Measurements from ENCODE around the gene SP100.
A peak's percentile ranks its signal among the peaks of the same experiment; 100 is the strongest.
"Not testable (repeated sequence)": the region's sequence is repeated elsewhere in the genome, so short reads cannot be mapped to it uniquely, and the experiment has no call there.

Gene SP100

DNA sequence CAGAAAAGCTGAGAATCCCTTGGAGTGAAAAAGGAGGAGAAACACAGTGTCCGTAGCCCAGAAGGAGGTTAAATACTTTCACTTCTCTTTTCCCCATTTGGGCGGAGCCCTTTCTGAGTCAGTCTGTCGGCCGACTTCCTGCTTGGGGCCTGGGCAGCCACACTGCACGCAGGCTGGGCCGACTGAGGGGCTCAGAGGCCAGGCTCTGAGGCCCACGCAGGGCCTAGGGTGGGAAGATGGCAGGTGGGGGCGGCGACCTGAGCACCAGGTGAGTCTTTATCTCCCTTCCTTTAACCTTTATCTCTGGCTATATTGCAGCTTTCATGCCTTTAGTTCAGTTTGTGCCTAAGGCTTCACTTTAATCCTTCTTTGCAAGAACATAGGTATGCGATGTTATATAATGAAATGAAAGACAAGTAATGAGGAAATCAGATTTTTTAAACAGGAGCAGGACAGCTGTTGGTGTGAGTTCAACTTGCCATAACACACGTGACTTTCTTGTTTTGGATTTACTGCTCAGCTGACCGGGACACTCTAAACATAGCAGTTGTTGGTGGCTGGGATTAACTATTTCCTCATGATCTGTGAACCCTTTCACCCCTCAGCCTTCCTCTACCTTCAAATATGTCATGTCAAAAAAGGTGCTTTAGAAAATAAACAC is at the start of gene SP100:
TSS of gene SP100 (plus strand) at position 141 of the 661 bp plus-strand sequence. CDS start at position 237, 96 bp downstream.
- DNase-seq: peak; percentile 89

DNA sequence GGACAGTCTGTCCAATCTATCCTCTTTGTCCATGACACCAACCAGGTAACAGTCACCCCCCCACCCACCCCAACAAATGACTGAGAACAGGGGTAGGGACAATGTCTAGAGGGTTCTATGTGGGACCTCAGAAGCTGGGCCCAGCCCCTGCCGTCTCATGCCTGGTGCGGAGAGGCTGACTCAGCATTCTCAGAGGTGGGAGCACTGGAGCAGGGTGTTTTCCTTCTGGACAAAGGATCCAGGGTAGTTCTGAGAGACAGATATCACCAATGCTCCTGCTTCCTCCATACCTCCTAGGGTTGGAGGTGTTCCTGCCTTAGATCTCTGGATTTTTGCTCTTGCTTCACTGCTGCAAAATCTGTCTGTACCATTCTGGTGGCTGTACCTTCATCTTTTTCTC is 33.9 kb upstream of the SP100 start:
- no peak for DNase-seq

DNA sequence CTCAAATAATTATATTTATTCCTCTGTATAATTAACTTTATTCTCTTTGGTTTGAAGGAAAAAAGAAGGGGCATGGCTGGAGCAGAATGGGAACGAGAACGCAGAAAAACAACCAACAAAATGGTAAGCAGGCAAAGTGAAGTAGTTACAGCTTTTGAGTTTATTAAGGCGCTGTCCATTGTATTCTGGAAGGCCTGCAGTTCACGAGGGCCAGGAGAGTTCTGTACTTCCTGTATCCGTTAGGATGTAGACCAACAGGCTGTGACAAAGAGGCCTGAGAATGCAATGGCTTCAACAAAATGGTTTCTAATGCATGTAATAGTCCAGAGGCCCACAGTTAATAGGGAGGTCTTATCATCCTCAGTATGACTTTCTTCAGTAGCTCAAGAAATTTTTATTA is 32.5 kb upstream of the SP100 start:
- no peak for DNase-seq

DNA sequence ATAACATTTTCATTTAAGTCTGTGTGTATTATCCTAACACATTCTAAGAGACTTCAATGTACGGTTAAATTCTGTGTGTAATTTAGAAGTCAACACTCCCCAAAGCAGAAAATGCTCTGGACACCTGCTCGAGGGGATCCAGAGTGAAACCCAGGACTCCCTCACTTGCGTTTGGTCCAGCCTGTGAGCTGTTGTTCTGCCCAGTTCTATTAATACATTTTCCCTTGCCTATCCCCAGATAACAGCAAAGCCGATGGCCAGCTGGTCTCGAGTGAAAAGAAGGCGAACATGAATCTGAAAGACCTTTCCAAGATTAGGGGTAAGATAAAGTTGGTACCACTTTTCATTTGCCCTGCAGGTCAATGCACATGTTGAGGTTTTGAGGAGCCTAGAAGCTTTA is 31.0 kb upstream of the SP100 start:
- no peak for DNase-seq

DNA sequence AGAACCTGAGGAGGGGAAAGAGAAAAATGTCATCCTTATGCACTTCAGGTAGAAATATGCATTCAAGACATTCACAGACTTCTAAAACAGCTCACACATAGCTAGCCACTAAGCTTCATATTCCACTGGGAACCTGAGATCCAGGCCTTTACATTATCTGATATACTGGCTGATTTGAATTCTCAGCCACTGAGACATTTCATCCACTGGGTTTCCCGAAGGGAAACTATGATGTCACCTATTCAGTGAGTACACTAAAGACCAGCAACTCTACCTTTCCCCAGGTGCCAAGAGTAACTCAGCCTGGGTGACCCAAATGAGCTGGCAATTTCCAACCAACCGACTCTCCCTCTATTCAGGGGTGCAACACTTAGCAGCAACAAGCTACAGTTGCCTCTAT is 21.7 kb upstream of the SP100 start:
- no peak for DNase-seq

DNA sequence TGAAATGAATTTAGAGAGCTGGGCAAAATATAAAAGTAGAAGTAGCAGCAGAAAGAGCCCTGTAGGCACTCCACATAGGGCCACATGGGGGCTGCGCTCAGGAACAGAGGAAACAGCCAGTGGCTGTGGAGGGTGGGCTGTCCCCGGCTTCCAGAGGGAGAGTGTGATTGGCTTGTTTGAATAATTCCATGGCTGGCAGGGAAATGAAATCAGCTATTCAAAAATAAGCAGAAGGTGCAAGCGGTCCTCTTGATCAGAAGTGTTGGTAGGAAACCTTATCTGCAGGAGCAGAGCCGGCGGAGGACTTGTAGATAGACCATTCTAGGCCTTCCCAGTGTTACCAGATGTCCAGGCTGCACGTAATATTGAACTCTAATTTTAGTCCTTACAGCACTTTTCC is 17.3 kb upstream of the SP100 start:
- not testable (repeated sequence) for DNase-seq

DNA sequence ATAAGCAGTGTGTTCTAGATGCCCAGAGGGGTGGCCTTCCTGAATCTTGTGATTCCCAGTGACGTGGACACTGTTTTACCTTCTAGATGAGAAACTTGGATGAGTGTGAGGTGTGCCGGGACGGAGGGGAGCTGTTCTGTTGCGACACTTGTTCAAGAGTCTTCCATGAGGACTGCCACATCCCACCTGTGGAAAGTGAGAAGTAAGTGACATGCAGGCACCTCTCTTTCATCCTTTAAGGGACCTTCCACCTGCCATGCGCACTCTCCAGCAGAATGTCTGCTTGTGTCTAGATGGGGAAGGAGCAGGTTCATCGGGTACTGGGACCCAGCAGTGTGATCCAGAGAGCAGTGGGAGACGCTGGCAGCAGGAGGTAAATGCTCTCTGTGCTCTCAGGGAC is 16.0 kb upstream of the SP100 start:
- DNase-seq: no peak

DNA sequence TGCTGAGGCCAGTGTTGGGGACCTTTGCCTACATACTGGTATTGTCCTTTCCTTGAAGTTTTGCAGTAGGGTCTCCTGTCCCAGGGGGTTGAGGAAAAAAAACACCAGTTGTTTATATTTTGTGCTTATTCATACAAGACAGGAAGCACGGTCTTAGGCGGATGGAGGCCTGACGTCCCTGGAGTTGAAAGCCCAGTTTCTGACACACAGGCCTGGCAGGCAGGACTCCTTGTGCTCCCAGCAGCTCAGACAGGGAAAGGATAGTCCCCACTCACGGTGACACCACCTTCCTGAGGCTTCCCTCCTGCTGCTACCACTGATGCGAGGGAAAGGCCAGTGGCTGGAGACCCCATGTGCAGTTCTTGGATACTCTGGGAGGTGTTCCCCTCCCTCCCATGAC is 15.5 kb upstream of the SP100 start:
- no peak for DNase-seq

DNA sequence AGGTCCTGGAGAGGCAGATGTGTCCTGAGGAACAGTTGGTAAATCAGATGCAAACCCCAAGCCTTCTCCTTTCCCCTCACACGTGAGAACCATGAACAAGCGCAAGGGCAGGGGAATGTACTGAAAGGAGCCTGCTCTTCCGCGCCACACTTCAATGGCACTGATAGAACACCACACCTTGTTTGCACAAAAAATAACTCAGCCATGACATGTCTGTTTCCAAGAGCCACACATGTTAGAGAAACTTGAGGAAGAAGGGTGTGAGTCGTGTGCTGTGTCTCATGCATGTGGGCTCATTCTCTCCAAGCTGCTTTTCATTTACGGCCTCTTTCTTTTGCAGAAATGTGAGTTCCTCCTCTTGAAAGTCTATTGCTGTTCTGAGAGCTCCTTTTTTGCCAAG is 15.0 kb upstream of the SP100 start:
- not testable (repeated sequence) for DNase-seq

DNA sequence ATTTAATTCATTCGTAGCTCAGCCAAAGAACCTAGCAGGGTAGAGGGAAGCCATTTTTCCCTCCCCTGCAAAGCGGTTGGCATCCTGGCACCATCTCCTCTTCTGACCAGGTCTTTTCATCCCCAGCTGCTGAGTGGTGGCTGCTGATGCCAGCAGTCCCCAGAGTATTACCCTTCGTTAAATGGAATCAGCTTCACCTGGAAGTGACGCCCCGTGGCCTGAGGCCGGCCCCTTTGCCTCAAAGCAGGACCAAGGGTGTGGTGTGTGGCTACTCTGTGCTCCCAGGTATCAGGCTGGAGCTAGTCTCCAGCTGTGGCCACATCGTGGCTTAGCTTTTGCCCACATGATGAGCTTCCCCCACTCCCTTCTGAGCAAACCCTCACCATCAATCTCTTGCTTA is 12.3 kb upstream of the SP100 start:
- DNase-seq: no peak

DNA sequence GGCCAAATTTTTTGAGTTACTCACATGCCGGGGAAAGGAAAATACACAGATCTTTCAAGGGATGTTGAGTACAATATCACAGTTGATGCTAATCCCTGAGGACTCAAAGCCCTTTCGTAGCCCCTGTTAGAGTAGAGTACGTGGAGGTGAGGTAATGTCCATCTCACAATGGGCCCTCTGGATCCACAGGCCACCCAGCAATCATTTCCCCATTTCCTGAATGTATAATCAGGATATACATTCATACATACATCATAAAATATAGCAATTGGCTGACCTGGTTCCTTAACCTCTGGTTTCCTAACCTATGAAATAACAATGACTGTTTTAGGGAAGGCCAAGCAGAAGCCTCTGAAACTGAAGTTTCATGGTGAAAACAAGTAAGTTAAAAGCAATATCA is 10.2 kb upstream of the SP100 start:
- DNase-seq: no peak

DNA sequence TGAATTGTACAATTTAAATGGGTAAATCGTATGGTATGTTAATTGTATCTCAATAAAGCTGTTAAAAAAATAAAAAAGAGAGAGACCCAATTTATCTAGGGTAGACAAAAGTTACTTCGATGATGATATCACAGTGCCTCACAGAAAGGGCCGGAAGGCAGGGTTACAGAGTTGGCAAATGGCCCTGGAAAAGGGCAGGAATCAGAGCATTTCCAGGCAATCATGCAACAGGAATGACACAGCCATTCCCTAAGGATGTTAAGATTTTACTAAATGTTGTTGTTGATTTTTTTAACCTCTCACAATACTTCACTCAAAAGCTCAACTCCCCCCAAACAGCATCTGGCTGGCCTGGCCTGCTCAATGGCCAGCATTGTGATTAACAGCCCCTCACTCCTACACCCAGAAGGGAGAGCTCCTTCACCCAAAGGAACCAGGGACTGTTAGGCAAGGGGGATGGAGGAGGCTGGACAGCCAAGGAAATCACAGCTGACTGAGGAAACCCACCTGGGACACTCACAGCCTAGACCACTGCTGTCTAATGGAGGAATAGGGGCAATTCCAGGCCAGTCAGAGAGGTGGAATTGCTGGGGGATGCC is 7.7 kb upstream of the SP100 start:
- no peak for DNase-seq

DNA sequence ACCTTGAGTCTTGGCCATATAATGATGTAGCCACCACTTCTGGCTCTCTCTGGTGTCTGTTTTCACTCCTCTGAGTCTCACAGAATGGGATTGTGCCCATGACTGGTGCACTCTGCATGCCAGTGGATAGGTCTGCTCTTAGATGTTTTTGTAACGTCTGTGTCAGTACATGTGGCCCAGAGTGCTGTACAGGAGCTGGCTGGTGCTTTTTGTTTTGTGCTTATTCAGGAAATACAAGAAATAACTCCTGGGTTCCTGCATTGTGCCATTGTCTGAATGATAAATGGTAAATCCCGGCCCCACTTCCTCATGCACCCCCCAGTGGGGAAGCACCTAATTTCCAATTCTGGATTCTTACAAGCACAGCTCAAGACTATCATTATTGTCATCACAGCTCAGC is 6.7 kb upstream of the SP100 start:
- not testable (repeated sequence) for DNase-seq

DNA sequence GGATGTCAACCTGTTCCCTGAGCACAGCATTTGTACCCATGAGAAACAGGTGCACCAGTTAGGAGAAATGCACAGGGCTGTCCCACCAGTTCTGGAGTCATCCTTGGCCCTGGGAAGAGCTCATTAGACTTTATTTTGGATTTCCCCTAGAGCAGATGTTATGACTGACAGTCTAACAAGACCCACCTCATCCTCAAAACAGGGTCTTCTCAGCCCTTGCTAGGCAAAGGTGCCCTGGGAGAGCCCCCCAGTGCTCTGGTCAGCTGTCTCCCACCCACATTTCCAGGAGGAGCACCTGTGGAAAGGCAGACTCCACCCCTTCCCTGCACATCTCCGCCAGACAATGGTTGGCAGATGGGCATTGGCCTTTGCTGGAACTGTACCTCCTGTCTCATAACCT is 5.7 kb upstream of the SP100 start:
- DNase-seq: no peak

DNA sequence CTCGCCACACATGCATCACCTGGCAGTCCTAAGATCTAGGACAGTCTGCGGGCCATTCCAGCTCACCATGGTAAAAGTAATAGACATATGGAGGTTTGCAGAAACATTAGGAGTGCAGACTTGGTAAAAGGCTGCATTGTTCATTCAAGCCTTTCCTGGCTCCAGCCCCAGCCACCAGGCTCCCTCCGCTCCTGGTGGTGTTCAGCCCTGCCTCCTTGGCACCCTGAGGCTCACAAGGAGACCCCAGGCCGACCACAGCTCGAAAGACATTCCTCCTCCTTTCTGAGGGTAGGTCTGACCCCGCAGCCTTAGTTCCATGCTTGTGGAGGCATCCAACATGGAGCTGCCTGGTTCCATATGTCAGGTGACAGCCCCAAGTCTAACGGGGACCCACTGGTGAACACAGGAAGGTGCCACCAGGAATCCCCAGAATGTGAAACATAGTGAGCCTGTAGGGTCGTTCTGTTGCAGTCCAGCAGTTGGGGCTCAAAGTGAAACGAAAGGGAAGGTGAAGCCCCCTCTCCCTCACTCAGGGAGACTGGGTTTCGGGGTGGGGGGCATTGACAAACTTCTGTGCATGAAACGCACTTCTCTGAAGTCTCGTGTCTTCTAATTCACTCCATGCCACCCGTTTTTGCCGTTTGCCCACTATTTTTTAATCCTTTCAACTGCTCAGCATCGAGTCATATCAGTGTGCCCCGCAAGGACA is 5.0 kb upstream of the SP100 start:
- DNase-seq: no peak

DNA sequence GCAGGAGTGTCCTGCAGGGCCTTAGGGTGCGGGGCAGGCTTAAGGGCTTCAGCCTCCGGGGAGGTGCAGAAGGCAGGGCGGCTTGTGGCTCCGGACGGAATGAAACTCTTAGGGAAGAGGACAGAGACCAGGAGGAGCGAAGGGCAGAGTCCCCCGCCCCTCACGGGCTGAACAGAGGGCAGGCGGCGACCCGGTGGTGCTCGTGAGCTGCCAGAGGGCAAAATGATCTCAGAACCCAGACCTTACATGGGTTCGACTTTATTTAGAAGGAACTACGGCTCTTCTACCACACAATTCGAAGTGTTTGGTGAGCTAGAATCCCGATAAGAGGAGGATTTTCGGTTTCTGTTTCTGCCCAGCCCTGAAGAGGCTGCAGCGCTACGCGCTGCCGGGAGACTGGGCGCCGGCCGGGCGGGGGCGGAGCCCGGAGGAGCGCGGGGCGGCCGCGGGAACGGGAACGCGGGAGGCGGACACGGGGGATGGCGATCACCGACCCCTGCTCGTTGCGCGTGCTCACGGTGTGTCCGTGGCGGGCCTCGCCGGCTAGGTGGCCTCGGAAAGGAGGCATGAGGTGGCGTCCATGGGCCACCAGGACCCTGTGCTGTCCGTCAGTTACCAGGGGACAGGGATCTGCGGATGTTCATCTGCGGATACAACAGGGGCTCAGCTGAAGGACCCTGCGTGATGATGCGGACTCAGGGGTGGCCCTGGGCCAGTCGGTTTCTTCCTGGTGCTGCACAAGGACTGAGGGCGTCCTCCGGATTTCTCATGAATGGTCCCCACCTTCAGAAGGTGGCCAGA is 4.2 kb upstream of the SP100 start:
- DNase-seq: peak; percentile 80

DNA sequence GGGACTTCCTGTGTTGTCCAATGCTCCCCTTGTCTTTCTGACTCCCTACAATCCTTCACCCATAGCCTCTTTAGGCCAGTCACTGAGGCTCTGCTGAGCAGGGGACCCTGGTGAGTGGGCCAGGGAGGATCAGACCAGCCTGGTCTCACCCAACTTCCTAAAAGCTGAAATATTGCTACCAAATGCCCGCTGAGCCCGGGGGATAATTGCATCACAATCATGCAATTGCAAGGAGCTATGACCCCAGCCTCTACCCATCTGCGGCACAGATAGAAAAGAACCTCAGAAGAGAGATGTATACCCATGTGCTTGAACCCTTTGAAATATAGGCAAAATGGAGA is 3.7 kb upstream of the SP100 start:
- no peak for DNase-seq

DNA sequence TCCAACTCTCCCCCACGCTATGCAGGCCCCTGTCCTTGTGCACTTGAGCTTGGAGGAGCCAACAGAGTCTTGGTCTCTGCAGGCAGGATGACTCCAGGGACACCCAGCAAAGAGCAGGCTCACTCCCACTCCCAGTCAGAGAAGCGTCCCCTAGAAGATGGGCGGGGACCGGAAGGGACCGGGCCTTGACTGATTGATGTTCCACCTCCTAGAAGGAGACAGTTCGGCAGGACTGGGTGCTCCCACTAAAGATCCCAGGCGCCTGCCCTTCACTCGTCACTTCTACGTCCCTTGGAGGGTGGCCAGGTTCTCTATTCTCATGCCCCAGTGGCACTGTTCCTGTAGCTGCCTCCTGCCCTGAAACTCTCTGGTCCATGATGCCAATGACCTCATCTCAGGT is 3.2 kb upstream of the SP100 start:
- DNase-seq: no peak

DNA sequence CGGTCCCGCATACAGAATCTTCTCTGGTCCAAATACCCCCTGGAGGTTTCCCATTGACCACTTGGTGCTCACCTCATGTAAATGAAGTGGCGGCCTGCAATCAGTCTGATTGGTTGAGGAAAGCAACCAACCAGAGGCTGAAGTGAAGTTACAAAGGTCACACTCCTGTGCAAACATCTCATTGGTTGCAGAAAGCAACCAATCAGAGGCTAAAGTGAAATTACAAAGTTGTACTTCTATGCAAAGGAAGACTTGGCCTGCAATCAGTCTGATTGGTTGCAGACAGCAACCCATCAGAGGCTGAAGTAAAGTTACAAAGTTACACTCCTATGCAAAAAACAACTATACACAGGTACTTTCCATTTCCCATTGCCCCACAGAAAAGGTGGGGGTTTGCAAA is 2.5 kb upstream of the SP100 start:
- no peak for DNase-seq

DNA sequence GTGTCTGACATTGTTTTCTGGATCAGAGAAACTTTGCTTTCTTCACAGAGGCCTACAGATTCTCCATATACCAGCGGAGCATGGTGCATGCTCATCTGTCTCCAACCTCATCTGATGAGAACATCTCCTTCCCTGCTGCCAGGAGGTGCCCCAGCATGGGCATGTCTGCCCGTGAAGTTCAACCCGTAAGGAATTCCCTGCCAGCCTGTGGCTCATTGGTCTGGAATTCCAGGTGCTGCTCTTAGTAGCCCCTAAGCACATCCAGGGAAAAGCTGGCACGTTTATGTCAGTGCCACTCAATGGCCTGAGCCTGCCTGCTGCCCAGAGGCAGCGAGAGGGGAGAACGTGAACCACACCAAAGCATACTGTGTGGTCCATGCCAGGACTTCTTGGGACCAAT is 1.7 kb upstream of the SP100 start:
- no peak for DNase-seq

DNA sequence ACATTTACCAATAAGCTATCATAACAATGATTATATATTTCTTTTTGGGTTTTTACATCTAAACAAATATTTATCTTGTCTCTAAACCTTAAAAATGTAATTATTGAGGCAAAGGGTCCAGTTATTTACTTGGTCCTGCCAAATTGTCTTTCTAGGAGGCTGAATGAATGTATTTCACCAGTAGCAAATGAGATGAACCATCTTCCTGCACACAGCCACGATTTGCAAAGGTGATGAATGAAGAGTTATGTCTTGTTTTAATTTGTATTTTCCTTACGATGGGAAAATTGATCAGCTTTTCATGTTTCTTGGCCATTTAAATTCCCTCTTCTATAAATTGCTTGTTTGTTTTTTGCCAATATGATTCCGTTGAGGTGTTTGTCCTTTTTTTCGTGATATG is 1.4 kb downstream of the SP100 start:
- DNase-seq: no peak

DNA sequence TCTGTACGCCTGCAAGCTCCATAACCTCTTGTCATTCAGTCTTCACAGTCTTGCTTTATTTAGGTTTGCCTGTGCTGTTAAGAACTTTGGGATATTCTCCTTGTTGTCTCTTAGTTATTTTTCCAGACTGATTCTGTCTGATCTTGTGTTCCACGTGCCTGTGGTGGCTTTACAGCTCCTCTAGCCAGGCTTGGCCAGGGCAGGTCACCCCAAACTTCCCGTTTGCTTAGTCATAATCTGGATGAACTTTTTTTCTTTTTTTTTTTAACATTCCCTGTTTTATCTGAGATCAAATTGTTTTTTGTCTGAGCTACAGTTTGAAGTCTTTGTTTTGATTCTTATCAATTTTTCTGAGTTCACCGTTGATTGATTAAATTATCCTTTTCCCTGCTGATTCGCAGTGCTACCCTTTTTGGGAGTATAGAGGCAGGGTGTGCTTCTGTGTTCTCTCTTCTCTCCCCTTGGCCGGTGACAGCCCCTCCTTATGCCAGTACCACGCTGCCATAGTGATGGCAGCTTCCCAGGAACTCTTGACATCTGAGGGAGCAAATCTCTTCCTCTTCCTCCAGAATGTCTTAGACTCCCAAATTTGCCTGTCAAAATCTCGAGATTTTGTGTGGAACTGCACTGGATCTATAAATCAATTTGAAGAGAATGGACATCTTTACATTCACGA is 2.5 kb downstream of the SP100 start:
- DNase-seq: no peak

DNA sequence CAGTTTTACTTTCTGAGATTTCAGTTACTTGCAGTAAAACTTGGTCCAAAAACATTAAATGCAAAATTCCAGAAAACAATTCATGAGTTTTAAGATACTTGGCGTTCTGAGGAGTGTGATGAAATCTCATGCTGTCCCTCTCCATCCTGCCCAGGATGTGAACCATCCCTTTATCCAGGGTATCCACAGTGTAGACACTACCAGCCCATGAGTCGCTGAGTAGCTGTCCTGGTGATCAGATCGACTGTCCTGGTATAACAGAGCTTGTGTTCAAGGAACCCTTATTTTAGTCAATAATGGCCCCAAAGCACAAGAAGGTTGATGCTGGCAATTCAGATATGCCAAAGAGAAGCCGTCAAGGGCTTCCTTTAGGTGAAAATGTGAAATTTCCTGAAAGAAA is 3.2 kb downstream of the SP100 start:
- no peak for DNase-seq
